CD4-positive, alpha-beta T cell treated with Interferon alpha-2 for 1 hour (primary cell): ENCODE data around the gene ZFP37.
"Not testable (repeated sequence)": the region's sequence is repeated elsewhere in the genome, so short reads cannot be mapped to it uniquely, and the experiment has no call there.

Experiments
- DNase-seq, 2 donors: peaks; one replicate each; pipeline ENCODE4 v3.0.0-alpha.2; 2020 to 2022

ZFP37 gene

DNA sequence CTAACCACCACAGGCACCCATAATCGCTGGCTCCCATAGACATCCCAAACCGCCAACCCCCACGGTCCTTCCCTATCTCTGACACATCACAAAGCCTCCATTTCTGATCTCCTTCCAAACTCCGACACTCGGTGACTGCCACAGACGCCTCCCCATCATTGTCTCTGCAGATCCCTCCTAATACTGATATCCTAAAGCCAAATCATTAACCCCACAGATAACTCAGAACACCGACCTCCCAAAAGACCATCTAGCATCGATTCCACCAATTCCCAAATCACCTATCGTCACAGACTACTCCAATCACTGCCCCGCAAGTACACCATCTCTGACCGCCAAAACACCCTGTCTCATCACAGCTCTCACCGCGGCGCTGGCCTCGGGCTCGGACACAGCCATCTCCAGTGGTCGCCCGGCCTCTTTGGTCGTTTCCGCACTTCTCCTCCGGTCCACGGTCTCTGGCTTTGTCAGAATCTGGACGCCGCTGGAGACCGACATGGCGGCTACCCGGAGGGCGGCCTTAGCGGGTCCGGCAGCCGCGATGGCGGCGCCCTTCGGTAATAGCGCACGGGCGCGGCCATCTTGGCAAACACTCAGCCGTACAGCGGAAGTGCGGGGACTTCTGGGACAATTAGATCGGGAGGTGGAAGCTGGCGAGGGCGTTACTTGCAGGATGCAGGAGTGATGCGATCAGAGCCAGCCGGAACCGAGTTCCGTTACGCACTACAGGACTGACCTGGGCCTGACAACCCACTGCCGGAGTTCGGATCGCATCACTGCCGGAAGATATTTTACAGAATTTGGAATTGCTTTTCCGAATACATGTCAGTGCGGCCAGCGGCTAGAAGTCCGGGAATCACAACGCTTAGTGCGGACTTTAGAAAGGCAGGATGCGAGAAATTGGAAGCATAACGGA, at the start of gene ZFP37:
Gene ZFP37, minus strand, starts transcription at position 534 of the 916 bp plus-strand sequence. Its CDS starts 36 bp downstream, at position 498.
- peak; percentile 82 to 83 for DNase-seq

DNA sequence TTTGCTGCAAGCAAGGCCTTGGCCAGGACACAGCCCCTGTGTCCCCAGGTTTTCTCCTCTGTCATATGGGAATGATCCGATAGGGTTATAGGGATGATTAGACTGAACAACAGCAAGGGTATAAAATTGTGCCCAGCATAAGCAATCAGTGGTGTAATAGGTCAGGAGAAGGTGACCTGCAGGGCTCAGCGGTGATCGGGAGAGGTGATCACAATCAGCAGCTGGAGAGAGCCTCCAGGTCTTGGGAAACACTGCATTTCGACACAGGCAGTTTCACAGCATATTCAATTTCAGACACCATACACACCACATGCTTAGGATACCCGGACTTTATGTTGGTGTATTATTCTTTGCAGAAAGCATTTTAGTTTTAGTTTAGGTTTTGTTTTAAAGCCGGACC, 48.8 kb upstream of the ZFP37 start:
- DNase-seq, result not testable (repeated sequence)

DNA sequence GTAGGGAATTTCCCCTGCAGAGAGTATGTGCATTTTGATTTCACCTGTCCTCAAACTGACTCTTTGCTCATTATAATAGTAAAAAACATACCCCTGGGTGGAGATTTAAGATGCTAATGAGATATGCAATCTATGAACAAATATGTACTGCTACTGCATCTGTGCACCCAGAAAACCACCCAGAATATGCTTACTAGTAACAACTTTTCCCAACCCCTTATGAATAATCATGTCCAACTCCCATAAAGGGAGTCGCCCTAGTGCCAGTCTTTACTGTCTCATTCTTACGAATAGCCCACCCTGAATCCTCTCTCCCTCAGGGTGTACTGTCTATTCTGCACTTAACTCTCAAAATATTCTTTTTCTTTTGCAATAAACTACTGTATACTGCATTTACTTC, 39.0 kb upstream of the ZFP37 start:
- no peak for DNase-seq

GRCh38 chr9:113089924-113090323, 33.4 kb upstream of the ZFP37 start:
- not testable (repeated sequence) for DNase-seq

DNA sequence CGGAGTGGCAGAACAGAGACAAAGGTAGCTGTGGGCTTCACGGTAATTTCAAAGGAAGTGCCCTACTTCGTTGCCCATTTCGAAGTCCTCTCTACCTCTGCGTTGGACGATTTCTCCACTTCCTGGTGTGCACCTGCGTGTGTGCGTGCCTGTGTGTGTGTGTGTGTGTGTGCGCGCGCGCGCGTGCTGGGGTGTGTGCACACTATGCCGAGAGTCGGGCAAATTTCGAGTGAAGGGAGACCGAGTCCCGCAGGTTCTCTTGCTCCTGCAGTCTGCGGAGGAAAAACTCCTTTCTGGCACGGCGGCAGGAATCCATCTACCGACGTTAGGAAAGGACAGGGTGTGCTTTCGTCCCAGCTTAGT, 32.6 kb upstream of the ZFP37 start:
- DNase-seq, result not testable (repeated sequence)

DNA sequence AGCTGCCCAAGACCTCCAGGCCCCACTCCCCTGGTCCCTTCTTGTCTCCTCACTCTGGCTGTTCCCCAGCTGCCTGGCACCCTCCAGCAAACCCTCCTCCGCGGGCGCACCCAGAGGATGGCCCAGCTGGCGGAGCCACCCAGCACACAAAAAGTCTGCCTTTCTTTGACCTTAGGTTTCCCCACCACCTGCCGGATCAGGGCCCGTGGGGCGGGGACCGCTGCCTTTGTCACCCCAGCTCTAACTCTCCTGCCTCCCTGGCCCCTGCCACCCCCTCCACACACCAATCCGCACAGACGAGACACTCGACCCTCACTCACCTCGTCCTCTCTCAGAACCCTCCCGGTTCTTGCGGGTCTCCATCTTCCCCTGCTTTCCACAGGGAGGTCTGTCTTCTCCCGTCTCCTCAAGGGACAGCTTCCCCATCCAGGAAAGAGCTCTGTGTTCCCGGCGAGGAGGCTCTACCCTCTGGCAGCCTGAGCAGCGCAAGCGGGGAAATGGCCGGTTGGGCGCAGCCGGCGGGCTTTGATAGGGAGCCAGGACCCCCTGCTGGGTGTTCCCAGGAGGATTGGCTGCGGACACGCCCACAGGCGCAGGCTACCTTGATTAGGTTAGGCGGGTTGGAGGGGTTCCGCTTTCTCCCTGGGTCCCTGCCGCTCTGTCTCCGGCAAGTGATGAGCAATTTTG, 32.1 kb upstream of the ZFP37 start:
- not testable (repeated sequence) for DNase-seq

- DNase-seq, result not testable (repeated sequence)
Observed at GRCh38 chr9:113062932-113063310, 6.4 kb upstream of the ZFP37 start.

GRCh38 chr9:113062256-113062931, 5.9 kb upstream of the ZFP37 start:
- not testable (repeated sequence) for DNase-seq

DNA sequence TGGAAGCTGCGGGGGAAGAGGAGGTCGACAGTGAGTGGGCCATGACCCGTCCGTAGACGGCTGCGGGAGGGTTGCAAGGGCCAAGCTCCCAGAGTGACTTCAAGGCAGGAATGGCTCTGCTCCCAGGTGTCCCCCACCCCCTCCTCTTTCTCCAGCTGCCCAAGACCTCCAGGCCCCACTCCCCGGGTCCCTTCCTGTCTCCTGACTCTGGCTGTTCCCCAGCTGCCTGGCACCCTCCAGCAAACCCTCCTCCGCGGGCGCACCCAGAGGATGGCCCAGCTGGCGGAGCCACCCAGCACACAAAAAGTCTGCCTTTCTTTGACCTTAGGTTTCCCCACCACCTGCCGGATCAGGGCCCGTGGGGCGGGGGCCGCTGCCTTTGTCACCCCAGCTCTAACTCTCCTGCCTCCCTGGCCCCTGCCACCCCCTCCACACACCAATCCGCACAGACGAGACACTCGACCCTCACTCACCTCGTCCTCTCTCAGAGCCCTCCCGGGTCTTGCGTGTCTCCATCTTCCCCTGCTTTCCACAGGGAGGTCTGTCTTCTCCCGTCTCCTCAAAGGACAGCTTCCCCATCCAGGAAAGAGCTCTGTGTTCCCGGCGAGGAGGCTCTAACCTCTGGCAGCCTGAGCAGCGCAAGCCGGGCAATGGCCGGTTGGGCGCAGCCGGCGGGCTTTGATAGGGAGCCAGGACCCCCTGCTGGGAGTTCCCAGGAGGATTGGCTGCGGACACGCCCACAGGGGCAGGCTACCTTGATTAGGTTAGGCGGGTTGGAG, 4.7 kb upstream of the ZFP37 start:
- not testable (repeated sequence) for DNase-seq

GRCh38 chr9:113059581-113060284, 3.2 kb upstream of the ZFP37 start:
- DNase-seq, result peak; percentile 33 to 49

GRCh38 chr9:113057193-113057592, 669 bp upstream of the ZFP37 start:
- no peak for DNase-seq

GRCh38 chr9:113042884-113043657, 13.5 kb downstream of the ZFP37 start:
- DNase-seq, result no peak

DNA sequence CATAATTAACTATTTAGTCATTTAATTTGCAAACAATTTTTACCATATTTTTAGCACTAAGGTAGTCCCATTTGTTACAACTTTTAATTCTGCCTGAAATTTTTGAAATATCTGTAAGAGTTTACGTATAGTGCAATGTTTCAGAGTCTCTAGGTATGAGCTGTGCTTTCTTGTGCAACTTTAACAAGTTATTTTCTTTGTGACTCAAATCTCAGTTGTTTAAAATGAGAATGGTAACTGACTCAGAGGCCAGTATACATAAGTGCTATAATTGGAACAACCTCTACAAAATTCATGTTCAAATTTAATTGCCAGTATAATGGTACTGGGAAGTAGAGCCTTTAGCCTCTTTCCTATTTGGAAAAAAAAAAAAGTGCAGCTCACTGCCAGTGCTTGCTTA, 30.3 kb downstream of the ZFP37 start:
- DNase-seq, result no peak

DNA sequence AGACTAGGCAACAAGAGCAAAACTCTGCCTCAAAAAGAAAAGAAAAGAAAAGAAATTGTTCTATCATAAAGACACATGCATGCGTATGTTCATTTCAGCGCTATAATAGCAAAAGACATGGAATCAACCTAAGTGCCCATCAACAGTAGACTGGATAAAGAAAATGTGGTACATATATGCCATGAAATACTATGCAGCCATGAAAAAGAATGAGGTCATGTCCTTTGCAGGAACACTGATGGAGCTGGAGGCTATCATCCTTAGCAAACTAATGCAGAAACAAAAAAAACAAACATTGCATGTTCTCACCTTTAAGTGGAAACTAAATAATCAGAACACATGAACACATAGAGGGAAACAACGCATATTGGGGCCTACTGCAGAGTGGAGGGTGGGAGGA, 38.3 kb downstream of the ZFP37 start:
- no peak for DNase-seq

DNA sequence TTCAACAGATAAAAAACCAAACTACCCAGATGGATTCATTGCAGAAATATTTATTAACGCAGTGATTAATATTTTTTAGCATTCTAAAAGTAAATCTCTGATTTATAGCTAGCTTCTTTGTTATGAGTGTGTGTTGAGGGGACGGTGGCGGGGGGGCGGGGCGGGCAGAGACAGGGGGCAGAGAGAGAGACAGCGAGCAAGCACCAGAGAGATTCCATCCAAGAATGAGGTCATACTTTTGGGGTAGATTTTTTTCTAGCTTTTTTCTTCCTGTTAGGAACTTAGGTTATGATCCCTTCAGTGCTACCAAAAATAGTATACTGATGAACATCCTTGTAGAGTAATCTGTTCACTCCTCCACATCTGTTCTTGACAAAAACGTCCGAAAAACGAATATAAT, 44.0 kb downstream of the ZFP37 start:
- DNase-seq, result no peak

DNA sequence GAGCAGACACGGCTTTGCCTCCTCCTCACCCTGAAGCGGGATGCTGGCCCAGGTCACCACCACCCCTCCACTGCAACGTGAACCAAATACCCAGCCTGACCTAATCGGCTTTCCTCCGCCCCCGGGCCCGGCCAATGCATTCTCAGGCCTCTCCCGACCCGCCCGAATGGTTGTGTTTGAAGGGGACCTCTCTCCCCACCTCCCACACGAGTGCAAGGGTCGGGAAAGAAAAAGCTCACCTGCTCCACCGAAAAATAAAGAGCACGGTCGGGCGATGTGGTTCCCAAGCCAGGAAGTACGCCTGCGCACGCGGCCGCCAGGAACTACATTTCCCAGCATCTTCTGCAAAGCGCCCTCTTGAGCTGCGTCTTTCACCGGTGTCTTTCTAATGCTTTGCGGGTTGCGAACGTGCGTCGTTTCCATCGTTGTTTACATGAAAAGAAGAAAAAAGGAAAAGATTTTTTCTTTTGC, 44.6 kb downstream of the ZFP37 start, which contains the start of gene ZNF883:
Gene ZNF883, minus strand, starts transcription at position 282 of the 471 bp plus-strand sequence.
- peak; percentile 33 to 51 for DNase-seq

- DNase-seq, result no peak
Observed at GRCh38 chr9:113005777-113006176, 50.7 kb downstream of the ZFP37 start.

- no peak for DNase-seq
Observed at GRCh38 chr9:112997236-112997941, 59.1 kb downstream of the ZFP37 start.
